Right lobe of liver (tissue), 6 donors: ENCODE results near the gene ZCCHC14. TPM values are rescaled to one million over a fixed set of nuclear protein-coding genes. Genes with fewer than 3 reads are reported as not detected.

Experiments
- ATAC-seq, 4 donors: fragments of 200-7000 bp; cut with Tn5 transposase; one replicate each; pipeline ENCODE4 v1.9.1; 2020; ENCODE audit warnings: mild to moderate bottlenecking in 4 of 4, moderate library complexity in 4 of 4
- DNase-seq, 3 donors: peaks; one replicate each; pipeline ENCODE4 v3.0.0-alpha.2; 2020
- H3K27ac ChIP-seq, 3 donors: fragments of 200-600 bp; one replicate each; pipeline ENCODE4 v1.8.0; 2022
- H3K27me3 ChIP-seq, 2 donors: fragments of 200-600 bp; one replicate each; pipeline ENCODE4 v1.8.0; 2022
- H3K36me3 ChIP-seq, 4 donors: fragments of 200-600 bp; sonication (generic) in 1 of 4; one replicate each; pipeline versions ENCODE4 v1.5.1 to v1.8.0; 2017 to 2022; ENCODE audit warnings: control low read depth in 1 of 4
- H3K4me1 ChIP-seq, 4 donors: fragments of 200-600 bp; sonication (generic) in 1 of 4; one replicate each; pipeline versions ENCODE4 v1.5.1 to v1.8.0; 2017 to 2022; ENCODE audit warnings: control low read depth in 1 of 4
- H3K4me3 ChIP-seq, 3 donors: fragments of 200-600 bp; one replicate each; pipeline ENCODE4 v1.8.0; 2022
- H3K9me3 ChIP-seq, 4 donors: fragments of 200-600 bp; sonication (generic) in 1 of 4; one replicate each; pipeline versions ENCODE4 v1.5.1 to v1.8.0; 2017 to 2022; ENCODE audit warnings: control low read depth in 1 of 4
- POLR2A ChIP-seq: fragments of 450-650 bp; IDR thresholded peaks from one replicate; pipeline ENCODE4 v1.6.1; 2017; ENCODE audit warnings: antibody characterized with exemption, mild to moderate bottlenecking
- WGBS: methylation state at CpG from one replicate; pipeline ENCODE4 v1.1.6; 2018; ENCODE audit warnings: low coverage, low lambda C conversion rate; ENCODE audit not compliant: insufficient coverage; ENCODE audit errors: missing lambda C conversion rate; 5-methylcytosine and 5-hydroxymethylcytosine counted together
- intact Hi-C, 2 donors: fragments of 100-400 bp; cut with DNase I; formaldehyde crosslinking; loops; one replicate each; pipeline versions ENCODE4 v1.11.2 to v1.14.1; 2022
- total RNA-seq, 6 experiments: library from RNA; depleted of rRNA in 2 of 6; stranded (reverse); fragments of >200 nt in 2 of 6; fragmentation: NEBNext Ultra II Directional in 3 of 6; extraction: Animal tissue kit (Norgen Biotek cat#: 25700) in 3 of 6; gene quantifications; one replicate each; pipeline versions ENCODE4 v1.1.0 to v1.2.4, GENCODE V29; 2016 to 2023
- TF ChIP-seq, protein P1 (sequence below), 4 donors: fragments of 200-600 bp in 3 of 4; fragments of 450-650 bp in 1 of 4; IDR thresholded peaks; one replicate each; pipeline versions ENCODE4 v1.5.1 to v1.8.0; 2016 to 2022; ENCODE audit warnings: antibody characterized with exemption in 4 of 4, mild to moderate bottlenecking in 2 of 4
- donor health status: DM: no; HTN: yes; CAD: no.
- donor health status: DM: no; HTN: no; CAD: no.
- donor health status: DM: no; HTN: no; CAD: no.
- donor health status: DM: no; HTN: yes; CAD: no.
- donor health status: DM: no; HTN: yes; CAD: no.

The ZCCHC14 gene
- total RNA-seq, 6 experiments from 2014 or later: 12.6 to 26.5 (median 17.7) TPM

DNA sequence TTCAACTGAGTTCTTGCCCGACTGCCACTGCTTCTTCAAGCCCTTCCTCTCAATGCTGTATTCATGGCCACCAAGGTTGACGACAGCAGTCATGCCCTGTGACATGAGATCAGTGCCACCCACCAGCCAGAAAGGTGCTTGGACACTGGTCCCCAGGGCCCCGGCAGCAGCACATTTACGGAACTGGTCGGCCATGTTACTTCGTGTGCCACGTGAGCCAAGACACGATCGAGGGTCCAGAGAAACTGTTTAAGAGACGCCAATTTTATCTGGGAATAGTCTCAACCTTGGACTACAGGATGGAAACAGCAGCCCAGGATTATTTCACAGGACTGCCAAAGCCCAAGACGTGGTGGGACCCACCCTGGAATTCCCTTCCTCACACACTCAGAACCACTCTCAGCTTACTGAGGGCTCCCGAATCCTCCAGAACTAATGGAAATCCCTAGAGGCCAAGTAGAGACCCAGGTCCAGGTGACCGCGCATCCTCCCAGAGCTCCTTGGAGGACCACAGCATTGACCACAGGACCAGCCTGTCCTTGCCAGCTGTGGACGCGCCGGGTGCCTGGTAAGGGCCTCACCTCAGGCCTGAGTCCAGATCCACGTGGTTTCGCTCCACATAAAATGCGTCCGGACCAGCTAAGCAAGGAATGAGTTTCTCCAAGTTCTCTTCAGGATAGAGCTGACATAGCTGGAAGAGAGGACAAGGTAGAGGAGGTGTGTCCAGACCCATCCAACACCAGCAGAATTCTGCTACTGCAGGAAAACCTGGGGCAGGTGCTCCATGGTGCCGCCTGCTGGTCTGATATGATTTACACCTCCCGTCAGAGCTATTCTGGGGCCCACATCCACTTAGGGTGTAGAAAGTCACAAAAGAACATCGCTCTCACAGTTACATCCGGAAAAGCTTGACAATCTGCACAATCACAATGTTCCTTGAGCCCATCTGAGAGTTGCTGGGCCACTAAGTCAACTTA is 72.5 kb downstream of the ZCCHC14 start:
- intact Hi-C loops: no loop called here
- ATAC-seq: peak in 3 of 4 donors; percentile 34 to 39 (median 36)

GRCh38 chr16:87418644-87419043 is 74.2 kb downstream of the ZCCHC14 start:
- WGBS: 72% methylated on average over 6 of the region's 6 CpGs
- H3K9me3 ChIP-seq: no peaks in the 10 kb centered on the region
- DNase-seq (no peak), ATAC-seq (no peak)
- H3K36me3 ChIP-seq: peaks cover 4 to 96% (median 48%) of the 10 kb centered on the region in 4 donors
- no peak overlapping the region for H3K4me3 ChIP-seq
- H3K4me1 ChIP-seq: no peaks in the 10 kb centered on the region
- H3K27me3 ChIP-seq: no peaks in the 10 kb centered on the region
- TF ChIP-seq, protein P1, sequence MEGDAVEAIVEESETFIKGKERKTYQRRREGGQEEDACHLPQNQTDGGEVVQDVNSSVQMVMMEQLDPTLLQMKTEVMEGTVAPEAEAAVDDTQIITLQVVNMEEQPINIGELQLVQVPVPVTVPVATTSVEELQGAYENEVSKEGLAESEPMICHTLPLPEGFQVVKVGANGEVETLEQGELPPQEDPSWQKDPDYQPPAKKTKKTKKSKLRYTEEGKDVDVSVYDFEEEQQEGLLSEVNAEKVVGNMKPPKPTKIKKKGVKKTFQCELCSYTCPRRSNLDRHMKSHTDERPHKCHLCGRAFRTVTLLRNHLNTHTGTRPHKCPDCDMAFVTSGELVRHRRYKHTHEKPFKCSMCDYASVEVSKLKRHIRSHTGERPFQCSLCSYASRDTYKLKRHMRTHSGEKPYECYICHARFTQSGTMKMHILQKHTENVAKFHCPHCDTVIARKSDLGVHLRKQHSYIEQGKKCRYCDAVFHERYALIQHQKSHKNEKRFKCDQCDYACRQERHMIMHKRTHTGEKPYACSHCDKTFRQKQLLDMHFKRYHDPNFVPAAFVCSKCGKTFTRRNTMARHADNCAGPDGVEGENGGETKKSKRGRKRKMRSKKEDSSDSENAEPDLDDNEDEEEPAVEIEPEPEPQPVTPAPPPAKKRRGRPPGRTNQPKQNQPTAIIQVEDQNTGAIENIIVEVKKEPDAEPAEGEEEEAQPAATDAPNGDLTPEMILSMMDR (IDR thresholded peaks at IDR 0.05): no peak
- no peak for TF ChIP-seq POLR2A
- intact Hi-C loops: loop anchor here (10.0 kb wide), 2 partner anchors 146 to 216 kb away; no protein-coding TSS in a partner anchor
- no peak overlapping the region for H3K27ac ChIP-seq

More for the DNA sequence above, 72.5 kb downstream of the ZCCHC14 start:
- H3K9me3 ChIP-seq: no peaks in the 10 kb centered on the region
- no peak for TF ChIP-seq POLR2A
- TF ChIP-seq, protein P1 (IDR thresholded peaks at IDR 0.05): peak; percentile 12 to 34 (median 22)
- no peak overlapping the region for H3K27ac ChIP-seq
- H3K4me1 ChIP-seq: no peaks in the 10 kb centered on the region
- no peaks in the 10 kb centered on the region for H3K27me3 ChIP-seq
- 91% methylated on average over 9 of the region's 25 CpGs for WGBS
- DNase-seq: no peak
- peaks cover 0 to 87% (median 44%) of the 10 kb centered on the region in 4 donors for H3K36me3 ChIP-seq
- no peak overlapping the region for H3K4me3 ChIP-seq

DNA sequence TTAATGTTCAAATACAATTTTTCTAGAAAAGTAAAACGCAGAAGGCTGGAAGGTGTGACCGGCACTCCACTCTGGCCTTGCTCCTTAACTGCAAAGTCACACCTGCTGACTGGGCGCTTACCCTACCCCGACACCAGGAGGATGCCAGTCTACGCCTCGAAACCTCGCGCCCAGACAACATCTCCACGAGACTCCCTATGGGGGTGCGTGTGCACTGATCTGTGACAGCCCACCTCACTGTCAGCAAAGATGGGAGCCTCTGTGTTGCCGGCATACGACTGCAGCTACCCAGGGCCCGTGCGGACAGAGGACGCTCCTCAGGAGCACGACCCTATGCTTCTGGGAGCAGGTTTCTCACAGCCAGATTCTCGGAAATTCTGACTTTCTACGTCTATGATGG is 74.6 kb downstream of the ZCCHC14 start:
- ATAC-seq (peak in 1 of 4 donors; percentile 5), DNase-seq (no peak)
- Histone ChIP-seq H3K4me3 (no peak overlapping the region), H3K4me1 (no peaks in the 10 kb centered on the region), H3K9me3 (no peaks in the 10 kb centered on the region), H3K27me3 (no peaks in the 10 kb centered on the region), H3K36me3 (peaks cover 4 to 96% (median 46%) of the 10 kb centered on the region in 4 donors), H3K27ac (no peak overlapping the region)
- WGBS: 88% methylated on average over 10 of the region's 18 CpGs
- intact Hi-C loops: loop anchor here (10.0 kb wide), 2 partner anchors 147 to 217 kb away; no protein-coding TSS in a partner anchor
- no peak for TF ChIP-seq POLR2A

GRCh38 chr16:87417528-87417910 is 75.3 kb downstream of the ZCCHC14 start:
- Histone ChIP-seq H3K9me3 (no peaks in the 10 kb centered on the region), H3K27me3 (no peaks in the 10 kb centered on the region), H3K36me3 (peaks cover 4 to 98% (median 43%) of the 10 kb centered on the region in 4 donors), H3K4me1 (no peaks in the 10 kb centered on the region), H3K4me3 (no peak overlapping the region), H3K27ac (no peak overlapping the region)
- DNase-seq: no peak
- WGBS: no CpG with 5 or more reads among the region's 13 CpGs
- ATAC-seq: peak in 3 of 4 donors; percentile 13 to 37 (median 17)
- no peak for TF ChIP-seq POLR2A
- TF ChIP-seq, protein P1 (IDR thresholded peaks at IDR 0.05): no peak
- intact Hi-C loops: loop anchor here (10.0 kb wide), 2 partner anchors 147 to 217 kb away; no protein-coding TSS in a partner anchor
